K562 (cell line): ENCODE data around the gene NR4A2. TPM values are rescaled to one million over a fixed set of nuclear protein-coding genes. Genes with fewer than 3 reads are reported as not detected.

Experiments
- C11orf30 ChIP-seq: fragments of 450-650 bp; IDR thresholded peaks from 2 replicates; pipeline ENCODE4 v1.6.1; 2016; ENCODE audit warnings: low read depth, mild to moderate bottlenecking
- CBX5 ChIP-seq: IDR thresholded peaks from 2 replicates; pipeline ENCODE4 v1.6.1; 2014; ENCODE audit warnings: low read depth, borderline replicate concordance
- MCM3 ChIP-seq: fragments of 450-650 bp; IDR thresholded peaks from 2 replicates; pipeline ENCODE4 v1.6.1; 2016
- MIER1 ChIP-seq: fragments of 450-650 bp; IDR thresholded peaks from 2 replicates; pipeline ENCODE4 v1.6.1; 2016; ENCODE audit warnings: antibody characterized with exemption, mild to moderate bottlenecking, low read depth
- MYBL2 ChIP-seq, 2 experiments: fragments of 450-650 bp in 1 of 2; sonication (generic) in 1 of 2; formaldehyde crosslinking in 1 of 2; IDR thresholded peaks; 2 replicates each; pipeline versions ENCODE4 v1.6.1 to v1.8.1; 2017 to 2022; ENCODE audit warnings: borderline replicate concordance in 1 of 2, inconsistent platforms in 1 of 2, low read depth in 1 of 2, mild to moderate bottlenecking in 1 of 2, missing genetic modification reagents in 1 of 2, moderate library complexity in 1 of 2
- PHB2 ChIP-seq: fragments of 450-650 bp; IDR thresholded peaks from 2 replicates; pipeline ENCODE4 v1.6.1; 2017; ENCODE audit warnings: low read depth
- POLR2H ChIP-seq: IDR thresholded peaks from 2 replicates; pipeline ENCODE4 v1.6.1; 2016; ENCODE audit warnings: missing genetic modification characterization, low read depth, mild to moderate bottlenecking, control low read depth, missing compliant biosample characterization, moderate library complexity
- RBM39 ChIP-seq: fragments of 200-400 bp; formaldehyde crosslinking; optimal IDR thresholded peaks from 2 replicates; pipeline ENCODE3; 2018; ENCODE audit warnings: low read depth, low read length
- RNF219 ChIP-seq: fragments of 250-450 bp; sonication (Bioruptor Pico); IDR thresholded peaks from 2 replicates; pipeline ENCODE4 v1.5.0; 2022; ENCODE audit warnings: mild to moderate bottlenecking
- SMAD3 ChIP-seq: fragments of 450-650 bp; formaldehyde crosslinking; conservative IDR thresholded peaks from 2 replicates; pipeline ENCODE4 v1.4.0; 2020; ENCODE audit warnings: mild to moderate bottlenecking
- SMAD4 ChIP-seq: fragments of 250-450 bp; sonication (Bioruptor Pico); conservative IDR thresholded peaks from 2 replicates; pipeline ENCODE4 v1.8.0; 2021; ENCODE audit warnings: inconsistent platforms, mild to moderate bottlenecking, moderate library complexity
- SREBF1 ChIP-seq: fragments of 150-350 bp; IDR thresholded peaks from 2 replicates; pipeline ENCODE4 v1.6.1; 2014; ENCODE audit warnings: antibody characterized with exemption, low read depth, low read length, borderline replicate concordance
- STAT6 ChIP-seq: sonication (generic); formaldehyde crosslinking; IDR thresholded peaks from 2 replicates; pipeline ENCODE4 v1.8.1; 2023; ENCODE audit warnings: mild to moderate bottlenecking, missing genetic modification reagents
- UBTF ChIP-seq, 2 experiments: IDR thresholded peaks; 2 replicates each; pipeline ENCODE4 v1.6.1; 2012; ENCODE audit warnings: improper control_type of control experiment in 2 of 2, low read depth in 2 of 2, low read length in 2 of 2, borderline replicate concordance in 1 of 2
- USF1 ChIP-seq: sonication (generic); formaldehyde crosslinking; IDR thresholded peaks from 2 replicates; pipeline ENCODE4 v1.9.0; 2022; ENCODE audit warnings: mild to moderate bottlenecking, missing genetic modification reagents
- ZHX1 ChIP-seq: fragments of 150-350 bp; conservative IDR thresholded peaks from 2 replicates; pipeline ENCODE4 v1.6.1; 2014; ENCODE audit warnings: low read length
- ZNF717 ChIP-seq: fragments of 250-450 bp; sonication (Bioruptor Pico); IDR thresholded peaks from 2 replicates; pipeline ENCODE4 v1.5.0; 2021
- polyA plus RNA-seq, 8 experiments: library from polyadenylated mRNA; depleted of rRNA in 4 of 8; stranded (reverse) in 5 of 8; unstranded in 3 of 8; fragments of >200 nt; fragmentation: Nextera tagmentation in 2 of 8; fragmentation: Illumina TruSeq in 1 of 8; extraction: Ambion mirVana in 2 of 8; extraction: Trizol in 1 of 8; gene quantifications; 2 replicates each; pipeline versions ENCODE4 v1.2.1 to v1.2.3, GENCODE V29; 2011 to 2014; ENCODE audit warnings: inconsistent platforms in 1 of 8, missing spikeins in 1 of 8
- total RNA-seq, 7 experiments: library from RNA; depleted of rRNA in 6 of 7; stranded (reverse); fragments of >200 nt in 6 of 7; fragmentation: Illumina TruSeq in 2 of 7; extraction: Trizol in 2 of 7; gene quantifications; 2 replicates each; pipeline versions ENCODE4 v1.2.1 to v1.2.3, GENCODE V29; 2011 to 2021; ENCODE audit warnings: low replicate concordance in 1 of 7

NR4A2 gene
- total and polyA plus RNA-seq, 9 of the 15 experiments (the other 6 are each of a cell fraction or from before 2014, with no cell fraction given): 0.94 to 5.1 (median 1.3) TPM

GRCh38 chr2:156333274-156333950 lies 891 bp upstream of the NR4A2 start (continued):
- TF ChIP-seq STAT6 (CRISPR knock-in tag): 0 out of 2 replicates have a peak, but pooled peaks have one; percentile 17
- TF ChIP-seq USF1 (CRISPR knock-in tag): no peak
- TF ChIP-seq UBTF (IDR thresholded peaks at IDR 0.05; ENCODE audit: borderline replicate concordance in 1 of 2, low read depth in 2 of 2, low read length in 2 of 2): peak in 1 of 2 experiments; percentile 39; a peak in 1 of 4 replicates
- TF ChIP-seq CBX5: no peak
- TF ChIP-seq ZHX1: no peak
- TF ChIP-seq RBM39: no peak
- no peak for TF ChIP-seq ZNF717 (CRISPR knock-in tag)
- no peak for TF ChIP-seq SMAD3 (CRISPR knock-in tag)
- no peak for TF ChIP-seq RNF219 (CRISPR knock-in tag)
- TF ChIP-seq SREBF1: no peak
- TF ChIP-seq PHB2: no peak
- no peak for TF ChIP-seq MYBL2 (IDR thresholded peaks at IDR 0.05; ENCODE audit: low read depth)
- no peak for TF ChIP-seq MYBL2 (CRISPR knock-in tag; IDR thresholded peaks at IDR 0.05; ENCODE audit: borderline replicate concordance)
- no peak for TF ChIP-seq MCM3
- TF ChIP-seq MIER1: no peak
- TF ChIP-seq POLR2H (tag): no peak
- no peak for TF ChIP-seq SMAD4
- peak; percentile 55; the same call in 1 of the 2 replicates for TF ChIP-seq C11orf30
